Measurements from ENCODE around the gene COX14.
"Not testable (repeated sequence)": the region's sequence is repeated elsewhere in the genome, so short reads cannot be mapped to it uniquely, and the experiment has no call there.

COX14 gene

GRCh38 chr12:50111693-50112455 lies at the start of gene COX14:
Gene COX14, plus strand, starts transcription at chr12:50112236. Its CDS starts 7,808 bp downstream, at chr12:50120044.
- in situ Hi-C loops (cut with MboI; ENCODE audit: low sequenced_read_pairs), result no loop called here

GRCh38 chr12:50062728-50063460 lies 49.1 kb upstream of the COX14 start:
- in situ Hi-C loops (cut with MboI; ENCODE audit: low sequenced_read_pairs), result no loop called here

- in situ Hi-C loops (cut with MboI; ENCODE audit: low sequenced_read_pairs), result no loop called here
Measured at GRCh38 chr12:50065726-50066310, 46.2 kb upstream of the COX14 start.

GRCh38 chr12:50066402-50066801 lies 45.6 kb upstream of the COX14 start:
- in situ Hi-C loops (cut with MboI; ENCODE audit: low sequenced_read_pairs), result no loop called here

GRCh38 chr12:50069069-50069468 lies 43.0 kb upstream of the COX14 start:
- in situ Hi-C loops (cut with MboI; ENCODE audit: low sequenced_read_pairs), result no loop called here

GRCh38 chr12:50069539-50069938 lies 42.5 kb upstream of the COX14 start:
- in situ Hi-C loops (cut with MboI; ENCODE audit: low sequenced_read_pairs), result no loop called here

GRCh38 chr12:50070314-50071060 lies 41.5 kb upstream of the COX14 start:
- in situ Hi-C loops (cut with MboI; ENCODE audit: low sequenced_read_pairs), result no loop called here

- in situ Hi-C loops (cut with MboI; ENCODE audit: low sequenced_read_pairs), result no loop called here
Measured at GRCh38 chr12:50072198-50072907, 39.7 kb upstream of the COX14 start.

GRCh38 chr12:50073206-50073605 lies 38.8 kb upstream of the COX14 start:
- in situ Hi-C loops (cut with MboI; ENCODE audit: low sequenced_read_pairs), result no loop called here

GRCh38 chr12:50073712-50074111 lies 38.3 kb upstream of the COX14 start:
- in situ Hi-C loops (cut with MboI; ENCODE audit: low sequenced_read_pairs), result no loop called here

- in situ Hi-C loops (cut with MboI; ENCODE audit: low sequenced_read_pairs), result no loop called here
Measured at GRCh38 chr12:50074936-50075807, 36.9 kb upstream of the COX14 start.

GRCh38 chr12:50075808-50076170 lies 36.2 kb upstream of the COX14 start:
- in situ Hi-C loops (cut with MboI; ENCODE audit: low sequenced_read_pairs), result no loop called here

GRCh38 chr12:50077099-50077498 lies 34.9 kb upstream of the COX14 start:
- in situ Hi-C loops (cut with MboI; ENCODE audit: low sequenced_read_pairs), result no loop called here

GRCh38 chr12:50078281-50078680 lies 33.8 kb upstream of the COX14 start:
- in situ Hi-C loops (cut with MboI; ENCODE audit: low sequenced_read_pairs), result no loop called here

- in situ Hi-C loops (cut with MboI; ENCODE audit: low sequenced_read_pairs), result no loop called here
Measured at GRCh38 chr12:50079771-50080170, 32.3 kb upstream of the COX14 start.

GRCh38 chr12:50081096-50081808 lies 30.8 kb upstream of the COX14 start:
- in situ Hi-C loops (cut with MboI; ENCODE audit: low sequenced_read_pairs), result no loop called here

GRCh38 chr12:50082644-50083043 lies 29.4 kb upstream of the COX14 start:
- in situ Hi-C loops (cut with MboI; ENCODE audit: low sequenced_read_pairs), result no loop called here

GRCh38 chr12:50083301-50083700 lies 28.7 kb upstream of the COX14 start:
- in situ Hi-C loops (cut with MboI; ENCODE audit: low sequenced_read_pairs), result no loop called here

GRCh38 chr12:50084409-50084774 lies 27.6 kb upstream of the COX14 start:
- in situ Hi-C loops (cut with MboI; ENCODE audit: low sequenced_read_pairs), result not testable (repeated sequence)

Data from HL-60/S4 treated with phorbol 12-myristate 13-acetate at 8.2 ng/mL for 4 days and 3 days (cell line).